Upper lobe of left lung (tissue), 6 donors: ENCODE results near the gene TLK1. TPM values are rescaled to one million over a fixed set of nuclear protein-coding genes. Genes with fewer than 3 reads are reported as not detected.

ENCODE experiments used
- ATAC-seq, 2 donors: fragments of 200-7000 bp; cut with Tn5 transposase; one replicate each; pipeline ENCODE4 v1.9.1; 2022; ENCODE audit warnings: mild to moderate bottlenecking in 2 of 2, moderate library complexity in 2 of 2; ENCODE audit not compliant: low FRiP score in 2 of 2
- DNase-seq, 2 donors: peaks; one replicate each; pipeline ENCODE4 v3.0.0-alpha.2; 2019 to 2020
- H3K27ac ChIP-seq, 4 donors: fragments of 200-600 bp; sonication (generic); one replicate each; pipeline ENCODE4 v1.5.1; 2016 to 2019
- H3K27me3 ChIP-seq, 4 donors: fragments of 200-600 bp; sonication (generic); one replicate each; pipeline ENCODE4 v1.5.1; 2017 to 2019
- H3K36me3 ChIP-seq, 4 donors: fragments of 200-600 bp; sonication (generic); one replicate each; pipeline ENCODE4 v1.5.1; 2016 to 2019
- H3K4me1 ChIP-seq, 4 donors: fragments of 200-600 bp; sonication (generic); one replicate each; pipeline ENCODE4 v1.5.1; 2018 to 2019
- H3K4me3 ChIP-seq, 4 donors: fragments of 200-600 bp; sonication (generic); one replicate each; pipeline ENCODE4 v1.5.1; 2017 to 2019; ENCODE audit warnings: mild to moderate bottlenecking in 2 of 4, moderate library complexity in 1 of 4
- H3K9me3 ChIP-seq, 4 donors: fragments of 200-600 bp; sonication (generic); one replicate each; pipeline ENCODE4 v1.5.1; 2018 to 2019
- CTCF ChIP-seq, 6 experiments: fragments of 450-650 bp in 4 of 6; fragments of 200-600 bp in 2 of 6; sonication (generic) in 2 of 6; IDR thresholded peaks; one replicate each; pipeline ENCODE4 v1.5.1; 2016 to 2019; ENCODE audit warnings: antibody characterized with exemption in 6 of 6
- EP300 ChIP-seq, 4 donors: sonication (generic); formaldehyde crosslinking; IDR thresholded peaks; one replicate each; pipeline ENCODE4 v1.5.1; 2017; ENCODE audit warnings: antibody characterized with exemption in 4 of 4, control low read depth in 2 of 4
- POLR2A ChIP-seq, 4 donors: fragments of 450-650 bp; IDR thresholded peaks; one replicate each; pipeline ENCODE4 v1.5.1; 2016 to 2017; ENCODE audit warnings: antibody characterized with exemption in 4 of 4, mild to moderate bottlenecking in 2 of 4
- POLR2AphosphoS5 ChIP-seq, 2 donors: sonication (generic); formaldehyde crosslinking; IDR thresholded peaks; one replicate each; pipeline ENCODE4 v1.5.1; 2017; ENCODE audit warnings: antibody characterized with exemption in 2 of 2
- WGBS, 2 donors: methylation state at CpG; one replicate each; pipeline ENCODE4 v1.1.5; 2017 to 2018; 5-methylcytosine and 5-hydroxymethylcytosine counted together
- total RNA-seq, 6 donors: library from RNA; depleted of rRNA in 4 of 6; stranded (reverse); fragments of >200 nt in 4 of 6; gene quantifications; one replicate each; pipeline versions ENCODE4 v1.1.0 to v1.2.1, GENCODE V29; 2016 to 2021
- donor health status: DM: no; HTN: no; CAD: no; lungs with moderate emphysema.
- donor health status: DM: no; HTN: yes; CAD: no; lungs with severe emphysema.

The TLK1 gene
- total RNA-seq, 6 donors from 2014 or later = 21.9 to 70.2 (median 53.8) TPM

GRCh38 chr2:170969872-170970496 is 190.7 kb downstream of the TLK1 start:
- H3K36me3 ChIP-seq = peaks cover 13 to 31% (median 26%) of the 10 kb centered on the region in 4 donors
- H3K27me3 ChIP-seq = no peaks in the 10 kb centered on the region
- 64 to 67% methylated on average over 10 of the region's 10 CpGs for WGBS, 2 donors
- DNase-seq (no peak), ATAC-seq (no peak)
- H3K27ac ChIP-seq = no peak overlapping the region
- H3K4me3 ChIP-seq = no peak overlapping the region
- TF ChIP-seq CTCF (IDR thresholded peaks at IDR 0.05) (no peak), POLR2AphosphoS5 (IDR thresholded peaks at IDR 0.05) (no peak), POLR2A (IDR thresholded peaks at IDR 0.05) (no peak), EP300 (IDR thresholded peaks at IDR 0.05) (no peak)
- peaks cover 5 to 17% (median 12%) of the 10 kb centered on the region in 4 donors for H3K4me1 ChIP-seq
- no peaks in the 10 kb centered on the region for H3K9me3 ChIP-seq

- no peak overlapping the region for H3K27ac ChIP-seq
- no peak overlapping the region for H3K4me3 ChIP-seq
- peaks cover 3 to 12% (median 9%) of the 10 kb centered on the region in 4 donors for H3K4me1 ChIP-seq
- H3K9me3 ChIP-seq = no peaks in the 10 kb centered on the region
- ATAC-seq (no peak), DNase-seq (no peak)
- WGBS, 2 donors = 78 to 80% methylated on average over 2 of the region's 2 CpGs
- TF ChIP-seq CTCF (IDR thresholded peaks at IDR 0.05) (no peak), POLR2AphosphoS5 (IDR thresholded peaks at IDR 0.05) (no peak), EP300 (IDR thresholded peaks at IDR 0.05) (no peak), POLR2A (IDR thresholded peaks at IDR 0.05) (no peak)
- H3K27me3 ChIP-seq = no peaks in the 10 kb centered on the region
- H3K36me3 ChIP-seq = peaks cover 18 to 40% (median 32%) of the 10 kb centered on the region in 4 donors
Measured at GRCh38 chr2:170969030-170969429, 191.7 kb downstream of the TLK1 start.

- TF ChIP-seq EP300 (IDR thresholded peaks at IDR 0.05) (no peak), POLR2AphosphoS5 (IDR thresholded peaks at IDR 0.05) (no peak), POLR2A (IDR thresholded peaks at IDR 0.05) (no peak), CTCF (IDR thresholded peaks at IDR 0.05) (no peak)
- ATAC-seq (no peak), DNase-seq (no peak)
- Histone ChIP-seq H3K27me3 (no peaks in the 10 kb centered on the region), H3K9me3 (no peaks in the 10 kb centered on the region), H3K36me3 (peaks cover 24 to 46% (median 39%) of the 10 kb centered on the region in 4 donors), H3K4me1 (peaks cover 0 to 6% (median 5%) of the 10 kb centered on the region in 4 donors), H3K27ac (no peak overlapping the region), H3K4me3 (no peak overlapping the region)
- WGBS, 2 donors = 73 to 81% methylated on average over 12 of the region's 12 CpGs
Measured at GRCh38 chr2:170968205-170969003, 192.3 kb downstream of the TLK1 start.

GRCh38 chr2:170967553-170967952 is 193.1 kb downstream of the TLK1 start:
- WGBS, 2 donors = 89% methylated on average over 5 of the region's 5 CpGs
- no peaks in the 10 kb centered on the region for H3K9me3 ChIP-seq
- peaks cover 27 to 55% (median 46%) of the 10 kb centered on the region in 4 donors for H3K36me3 ChIP-seq
- H3K27me3 ChIP-seq = no peaks in the 10 kb centered on the region
- no peak overlapping the region for H3K27ac ChIP-seq
- no peak overlapping the region for H3K4me3 ChIP-seq
- TF ChIP-seq EP300 (IDR thresholded peaks at IDR 0.05) = no peak
- TF ChIP-seq POLR2AphosphoS5 (IDR thresholded peaks at IDR 0.05) = no peak
- no peak for TF ChIP-seq CTCF (IDR thresholded peaks at IDR 0.05)
- TF ChIP-seq POLR2A (IDR thresholded peaks at IDR 0.05) = no peak
- no peaks in the 10 kb centered on the region for H3K4me1 ChIP-seq
- DNase-seq (no peak), ATAC-seq (no peak)
